ENCODE results near the gene TMEM250.

GRCh38 chr9:136121801-136122200 is 3.1 kb upstream of the TMEM250 start:
- TF ChIP-seq CTCF (IDR thresholded peaks at IDR 0.05; ENCODE audit: low read depth, low read length) (no peak), POLR2A (IDR thresholded peaks at IDR 0.05; ENCODE audit: extremely low read depth, insufficient read length) (no peak), MAX (IDR thresholded peaks at IDR 0.05; ENCODE audit: low read depth, low read length) (no peak)
